ENCODE results near the gene EYS.

DNA sequence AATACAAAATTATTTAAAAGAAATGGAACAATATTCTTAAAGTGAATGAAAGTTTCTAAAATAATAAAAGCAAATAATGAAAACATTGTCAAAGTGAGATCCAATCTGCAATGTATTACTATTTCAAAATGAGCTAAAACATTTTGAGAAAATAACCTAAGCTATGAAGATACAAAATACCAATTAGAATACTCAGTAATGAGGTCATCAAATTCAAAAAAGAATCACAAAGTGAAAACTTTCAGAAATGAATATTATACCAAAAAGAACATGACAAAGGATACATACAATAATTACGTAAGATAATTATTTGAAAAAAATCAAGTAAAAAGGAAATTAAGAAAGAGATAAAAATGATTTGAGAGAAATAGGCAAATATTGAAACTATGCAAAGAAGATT is 634.5 kb downstream of the EYS start:
- TF ChIP-seq, protein P1, sequence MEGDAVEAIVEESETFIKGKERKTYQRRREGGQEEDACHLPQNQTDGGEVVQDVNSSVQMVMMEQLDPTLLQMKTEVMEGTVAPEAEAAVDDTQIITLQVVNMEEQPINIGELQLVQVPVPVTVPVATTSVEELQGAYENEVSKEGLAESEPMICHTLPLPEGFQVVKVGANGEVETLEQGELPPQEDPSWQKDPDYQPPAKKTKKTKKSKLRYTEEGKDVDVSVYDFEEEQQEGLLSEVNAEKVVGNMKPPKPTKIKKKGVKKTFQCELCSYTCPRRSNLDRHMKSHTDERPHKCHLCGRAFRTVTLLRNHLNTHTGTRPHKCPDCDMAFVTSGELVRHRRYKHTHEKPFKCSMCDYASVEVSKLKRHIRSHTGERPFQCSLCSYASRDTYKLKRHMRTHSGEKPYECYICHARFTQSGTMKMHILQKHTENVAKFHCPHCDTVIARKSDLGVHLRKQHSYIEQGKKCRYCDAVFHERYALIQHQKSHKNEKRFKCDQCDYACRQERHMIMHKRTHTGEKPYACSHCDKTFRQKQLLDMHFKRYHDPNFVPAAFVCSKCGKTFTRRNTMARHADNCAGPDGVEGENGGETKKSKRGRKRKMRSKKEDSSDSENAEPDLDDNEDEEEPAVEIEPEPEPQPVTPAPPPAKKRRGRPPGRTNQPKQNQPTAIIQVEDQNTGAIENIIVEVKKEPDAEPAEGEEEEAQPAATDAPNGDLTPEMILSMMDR (IDR thresholded peaks at IDR 0.05), result no peak
- no peak for TF ChIP-seq RCOR1 (IDR thresholded peaks at IDR 0.05; ENCODE audit: low read depth, low read length)
- TF ChIP-seq, protein P2, sequence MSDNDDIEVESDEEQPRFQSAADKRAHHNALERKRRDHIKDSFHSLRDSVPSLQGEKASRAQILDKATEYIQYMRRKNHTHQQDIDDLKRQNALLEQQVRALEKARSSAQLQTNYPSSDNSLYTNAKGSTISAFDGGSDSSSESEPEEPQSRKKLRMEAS (IDR thresholded peaks at IDR 0.05), result no peak
- TF ChIP-seq MYC (IDR thresholded peaks at IDR 0.05; ENCODE audit: borderline replicate concordance, low read length), result no peak
- no peak for TF ChIP-seq KDM5A (IDR thresholded peaks at IDR 0.05)
- no peak for TF ChIP-seq RFX5 (IDR thresholded peaks at IDR 0.05)
- TF ChIP-seq HDAC2 (IDR thresholded peaks at IDR 0.05), result no peak
- TF ChIP-seq, protein P3, sequence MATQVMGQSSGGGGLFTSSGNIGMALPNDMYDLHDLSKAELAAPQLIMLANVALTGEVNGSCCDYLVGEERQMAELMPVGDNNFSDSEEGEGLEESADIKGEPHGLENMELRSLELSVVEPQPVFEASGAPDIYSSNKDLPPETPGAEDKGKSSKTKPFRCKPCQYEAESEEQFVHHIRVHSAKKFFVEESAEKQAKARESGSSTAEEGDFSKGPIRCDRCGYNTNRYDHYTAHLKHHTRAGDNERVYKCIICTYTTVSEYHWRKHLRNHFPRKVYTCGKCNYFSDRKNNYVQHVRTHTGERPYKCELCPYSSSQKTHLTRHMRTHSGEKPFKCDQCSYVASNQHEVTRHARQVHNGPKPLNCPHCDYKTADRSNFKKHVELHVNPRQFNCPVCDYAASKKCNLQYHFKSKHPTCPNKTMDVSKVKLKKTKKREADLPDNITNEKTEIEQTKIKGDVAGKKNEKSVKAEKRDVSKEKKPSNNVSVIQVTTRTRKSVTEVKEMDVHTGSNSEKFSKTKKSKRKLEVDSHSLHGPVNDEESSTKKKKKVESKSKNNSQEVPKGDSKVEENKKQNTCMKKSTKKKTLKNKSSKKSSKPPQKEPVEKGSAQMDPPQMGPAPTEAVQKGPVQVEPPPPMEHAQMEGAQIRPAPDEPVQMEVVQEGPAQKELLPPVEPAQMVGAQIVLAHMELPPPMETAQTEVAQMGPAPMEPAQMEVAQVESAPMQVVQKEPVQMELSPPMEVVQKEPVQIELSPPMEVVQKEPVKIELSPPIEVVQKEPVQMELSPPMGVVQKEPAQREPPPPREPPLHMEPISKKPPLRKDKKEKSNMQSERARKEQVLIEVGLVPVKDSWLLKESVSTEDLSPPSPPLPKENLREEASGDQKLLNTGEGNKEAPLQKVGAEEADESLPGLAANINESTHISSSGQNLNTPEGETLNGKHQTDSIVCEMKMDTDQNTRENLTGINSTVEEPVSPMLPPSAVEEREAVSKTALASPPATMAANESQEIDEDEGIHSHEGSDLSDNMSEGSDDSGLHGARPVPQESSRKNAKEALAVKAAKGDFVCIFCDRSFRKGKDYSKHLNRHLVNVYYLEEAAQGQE (IDR thresholded peaks at IDR 0.05), result no peak
- TF ChIP-seq NR3C1 (IDR thresholded peaks at IDR 0.05), result no peak
- TF ChIP-seq POLR2A (IDR thresholded peaks at IDR 0.05; ENCODE audit: low read length), result no peak
- no peak for TF ChIP-seq ESRRA (IDR thresholded peaks at IDR 0.05; ENCODE audit: borderline replicate concordance, low read length)

All from A549 (cell line).